ENCODE measurements around the gene AKR7A2. TPM values are rescaled to one million over a fixed set of nuclear protein-coding genes. Genes with fewer than 3 reads are reported as not detected.

Gene AKR7A2
- total RNA-seq, 1 donor from 2014 or later: 67.8 TPM

DNA sequence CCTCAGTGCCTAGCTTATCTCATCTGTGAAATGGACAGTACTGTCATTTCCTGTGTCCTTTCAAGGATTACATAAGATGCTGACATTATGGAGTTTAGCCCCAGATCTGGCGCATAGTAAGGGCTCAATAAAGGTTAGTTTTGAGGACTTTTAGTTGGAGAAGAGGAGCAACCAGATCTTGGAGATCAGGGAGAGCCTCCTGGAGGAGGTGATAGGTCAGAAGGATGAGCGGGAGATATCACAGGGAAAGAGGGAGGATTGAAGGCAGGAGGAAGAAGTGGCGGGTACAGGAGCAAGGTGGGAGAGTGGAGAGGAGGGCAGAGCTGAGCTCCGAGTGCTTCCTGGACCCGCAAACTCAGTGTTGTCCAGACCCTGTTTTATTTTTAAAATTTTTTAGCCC lies 17.7 kb upstream of the AKR7A2 start:
- no peaks in the 10 kb centered on the region for H3K9me3 Mint-ChIP-seq (ENCODE audit: unreplicated experiment)
- no peak overlapping the region for H3K4me3 Mint-ChIP-seq (ENCODE audit: unreplicated experiment)
- TF ChIP-seq, protein P1, sequence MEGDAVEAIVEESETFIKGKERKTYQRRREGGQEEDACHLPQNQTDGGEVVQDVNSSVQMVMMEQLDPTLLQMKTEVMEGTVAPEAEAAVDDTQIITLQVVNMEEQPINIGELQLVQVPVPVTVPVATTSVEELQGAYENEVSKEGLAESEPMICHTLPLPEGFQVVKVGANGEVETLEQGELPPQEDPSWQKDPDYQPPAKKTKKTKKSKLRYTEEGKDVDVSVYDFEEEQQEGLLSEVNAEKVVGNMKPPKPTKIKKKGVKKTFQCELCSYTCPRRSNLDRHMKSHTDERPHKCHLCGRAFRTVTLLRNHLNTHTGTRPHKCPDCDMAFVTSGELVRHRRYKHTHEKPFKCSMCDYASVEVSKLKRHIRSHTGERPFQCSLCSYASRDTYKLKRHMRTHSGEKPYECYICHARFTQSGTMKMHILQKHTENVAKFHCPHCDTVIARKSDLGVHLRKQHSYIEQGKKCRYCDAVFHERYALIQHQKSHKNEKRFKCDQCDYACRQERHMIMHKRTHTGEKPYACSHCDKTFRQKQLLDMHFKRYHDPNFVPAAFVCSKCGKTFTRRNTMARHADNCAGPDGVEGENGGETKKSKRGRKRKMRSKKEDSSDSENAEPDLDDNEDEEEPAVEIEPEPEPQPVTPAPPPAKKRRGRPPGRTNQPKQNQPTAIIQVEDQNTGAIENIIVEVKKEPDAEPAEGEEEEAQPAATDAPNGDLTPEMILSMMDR (IDR thresholded peaks at IDR 0.05): no peak
- no peaks in the 10 kb centered on the region for H3K4me1 Mint-ChIP-seq (ENCODE audit: unreplicated experiment)
- no peak for DNase-seq (ENCODE audit: extremely low spot score, unreplicated experiment)
- H3K36me3 Mint-ChIP-seq (ENCODE audit: unreplicated experiment): peaks cover 12% of the 10 kb centered on the region
- no peak overlapping the region for H3K27ac Mint-ChIP-seq (ENCODE audit: unreplicated experiment)
- H3K27me3 Mint-ChIP-seq (ENCODE audit: unreplicated experiment): no peaks in the 10 kb centered on the region

DNA sequence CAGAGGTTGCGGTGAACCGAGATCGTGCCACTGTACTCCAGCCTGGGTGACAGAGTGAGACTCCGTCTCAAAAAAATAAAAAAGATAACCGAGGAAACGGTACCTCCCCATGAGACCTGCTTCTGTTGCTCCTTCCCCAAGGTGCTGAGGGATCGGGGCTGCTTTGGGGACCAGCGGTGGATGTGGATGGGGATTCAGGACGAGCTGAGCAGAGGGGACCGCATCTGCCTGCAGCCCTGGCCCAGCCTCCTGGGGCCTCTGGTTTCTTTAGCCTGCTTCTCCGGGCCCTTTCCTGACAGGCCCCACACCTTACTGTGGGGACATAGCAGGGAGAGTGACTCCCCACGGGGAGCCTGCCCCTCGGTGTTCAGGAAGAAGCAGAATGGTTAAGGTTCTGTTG lies 17.2 kb upstream of the AKR7A2 start:
- H3K9me3 Mint-ChIP-seq (ENCODE audit: unreplicated experiment): no peaks in the 10 kb centered on the region
- H3K4me3 Mint-ChIP-seq (ENCODE audit: unreplicated experiment): no peak overlapping the region
- H3K27ac Mint-ChIP-seq (ENCODE audit: unreplicated experiment): no peak overlapping the region
- no peak for DNase-seq (ENCODE audit: extremely low spot score, unreplicated experiment)
- no peaks in the 10 kb centered on the region for H3K27me3 Mint-ChIP-seq (ENCODE audit: unreplicated experiment)
- TF ChIP-seq, protein P1 (IDR thresholded peaks at IDR 0.05): no peak
- H3K4me1 Mint-ChIP-seq (ENCODE audit: unreplicated experiment): no peaks in the 10 kb centered on the region
- peaks cover 14% of the 10 kb centered on the region for H3K36me3 Mint-ChIP-seq (ENCODE audit: unreplicated experiment)

DNA sequence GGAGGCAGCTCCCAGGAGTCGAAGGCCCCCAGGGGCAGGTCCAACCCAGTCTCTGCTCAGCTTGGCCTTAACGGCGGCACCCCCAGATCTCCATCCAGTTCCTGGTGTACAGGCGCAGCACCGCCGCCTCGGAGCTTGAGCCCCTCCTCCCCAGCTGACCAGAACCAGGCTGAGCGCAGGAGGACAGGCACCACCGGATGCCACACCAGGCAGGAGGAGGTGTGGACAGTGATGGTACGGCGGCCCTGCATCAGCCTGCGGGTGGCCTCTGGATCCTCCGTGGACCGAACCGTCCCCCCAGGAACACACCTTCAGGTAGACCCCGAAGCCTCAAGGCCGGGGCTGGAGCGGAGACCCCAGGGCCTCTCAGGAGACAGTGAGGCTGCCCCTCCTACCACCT lies 16.5 kb upstream of the AKR7A2 start:
- no peaks in the 10 kb centered on the region for H3K9me3 Mint-ChIP-seq (ENCODE audit: unreplicated experiment)
- H3K4me3 Mint-ChIP-seq (ENCODE audit: unreplicated experiment): no peak overlapping the region
- peaks cover 14% of the 10 kb centered on the region for H3K36me3 Mint-ChIP-seq (ENCODE audit: unreplicated experiment)
- no peaks in the 10 kb centered on the region for H3K4me1 Mint-ChIP-seq (ENCODE audit: unreplicated experiment)
- no peak overlapping the region for H3K27ac Mint-ChIP-seq (ENCODE audit: unreplicated experiment)
- no peaks in the 10 kb centered on the region for H3K27me3 Mint-ChIP-seq (ENCODE audit: unreplicated experiment)
- TF ChIP-seq, protein P1 (IDR thresholded peaks at IDR 0.05): no peak
- no peak for DNase-seq (ENCODE audit: extremely low spot score, unreplicated experiment)

DNA sequence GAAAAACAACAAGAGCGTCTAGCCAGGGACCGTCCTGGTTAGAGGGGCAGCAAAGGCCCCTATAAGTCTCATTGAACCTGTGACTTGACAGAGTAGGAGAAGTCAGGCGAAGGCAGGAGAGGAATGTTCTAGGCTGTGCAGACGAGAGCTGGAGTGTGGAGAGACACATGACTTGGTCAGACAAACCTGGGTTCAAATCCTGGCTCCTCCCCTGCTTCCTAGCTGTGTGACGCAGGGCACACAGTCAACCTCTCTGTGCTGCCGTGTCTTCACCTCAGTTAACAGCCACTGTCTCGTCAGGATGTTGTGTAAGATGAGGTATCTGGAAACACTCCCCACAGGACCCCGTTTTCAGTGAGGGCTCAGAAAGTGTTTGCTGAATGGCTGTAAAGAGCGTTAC lies 15.8 kb upstream of the AKR7A2 start:
- H3K4me3 Mint-ChIP-seq (ENCODE audit: unreplicated experiment): no peak overlapping the region
- no peak overlapping the region for H3K27ac Mint-ChIP-seq (ENCODE audit: unreplicated experiment)
- H3K4me1 Mint-ChIP-seq (ENCODE audit: unreplicated experiment): no peaks in the 10 kb centered on the region
- TF ChIP-seq, protein P1 (IDR thresholded peaks at IDR 0.05): no peak
- H3K9me3 Mint-ChIP-seq (ENCODE audit: unreplicated experiment): no peaks in the 10 kb centered on the region
- no peak for DNase-seq (ENCODE audit: extremely low spot score, unreplicated experiment)
- no peaks in the 10 kb centered on the region for H3K27me3 Mint-ChIP-seq (ENCODE audit: unreplicated experiment)
- H3K36me3 Mint-ChIP-seq (ENCODE audit: unreplicated experiment): peaks cover 17% of the 10 kb centered on the region

DNA sequence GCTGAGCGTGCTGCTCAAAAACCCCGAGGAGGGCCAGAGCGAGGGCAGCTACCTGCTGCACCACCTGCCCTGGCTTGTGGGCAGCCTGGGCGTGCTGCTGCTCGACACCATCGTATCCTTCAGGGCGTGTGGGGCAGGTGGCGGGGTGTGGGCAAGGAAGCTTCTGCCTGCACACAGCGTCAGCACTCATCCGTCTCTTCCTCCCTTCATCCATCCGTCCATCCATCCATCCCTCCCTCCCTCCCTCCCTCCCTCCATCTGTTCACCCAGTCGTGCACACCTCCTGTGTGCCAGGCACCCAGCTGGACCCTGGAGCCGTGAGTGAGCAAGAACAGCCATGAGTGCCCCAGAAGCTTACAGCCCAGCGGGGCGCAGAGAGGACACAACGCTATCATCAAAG lies 15.4 kb upstream of the AKR7A2 start:
- DNase-seq (ENCODE audit: extremely low spot score, unreplicated experiment): no peak
- H3K27ac Mint-ChIP-seq (ENCODE audit: unreplicated experiment): no peak overlapping the region
- H3K27me3 Mint-ChIP-seq (ENCODE audit: unreplicated experiment): no peaks in the 10 kb centered on the region
- H3K4me1 Mint-ChIP-seq (ENCODE audit: unreplicated experiment): no peaks in the 10 kb centered on the region
- TF ChIP-seq, protein P1 (IDR thresholded peaks at IDR 0.05): no peak
- no peaks in the 10 kb centered on the region for H3K9me3 Mint-ChIP-seq (ENCODE audit: unreplicated experiment)
- no peak overlapping the region for H3K4me3 Mint-ChIP-seq (ENCODE audit: unreplicated experiment)
- H3K36me3 Mint-ChIP-seq (ENCODE audit: unreplicated experiment): peaks cover 20% of the 10 kb centered on the region
